HEK293T (cell line): ENCODE measurements around the gene CCDC120.

Source experiments
- BHLHE40 ChIP-seq: fragments of 450-650 bp; IDR thresholded peaks from 2 replicates; pipeline ENCODE4 v1.6.1; 2016; ENCODE audit warnings: mild to moderate bottlenecking, moderate library complexity, borderline replicate concordance
- ELF4 ChIP-seq: fragments of 450-650 bp; IDR thresholded peaks from 2 replicates; pipeline ENCODE4 v1.6.1; 2017; ENCODE audit warnings: antibody characterized with exemption
- FOXM1 ChIP-seq: fragments of 450-650 bp; IDR thresholded peaks from 2 replicates; pipeline ENCODE4 v1.6.1; 2017; ENCODE audit warnings: mild to moderate bottlenecking, borderline replicate concordance
- HDGF ChIP-seq: fragments of 450-650 bp; IDR thresholded peaks from 2 replicates; pipeline ENCODE4 v1.6.1; 2017; ENCODE audit warnings: antibody characterized with exemption, borderline replicate concordance
- L3MBTL2 ChIP-seq: fragments of 450-650 bp; conservative IDR thresholded peaks from 2 replicates; pipeline ENCODE4 v1.6.1; 2016; ENCODE audit warnings: mild to moderate bottlenecking
- PKNOX1 ChIP-seq: fragments of 450-650 bp; IDR thresholded peaks from 2 replicates; pipeline ENCODE4 v1.6.1; 2016
- SP1 ChIP-seq: fragments of 450-650 bp; IDR thresholded peaks from 2 replicates; pipeline ENCODE4 v1.6.1; 2017
- SUZ12 ChIP-seq: fragments of 450-650 bp; IDR thresholded peaks from 2 replicates; pipeline ENCODE4 v1.6.1; 2016; ENCODE audit warnings: mild to moderate bottlenecking
- ZNF384 ChIP-seq: fragments of 450-650 bp; IDR thresholded peaks from 2 replicates; pipeline ENCODE4 v1.6.1; 2016

DNA sequence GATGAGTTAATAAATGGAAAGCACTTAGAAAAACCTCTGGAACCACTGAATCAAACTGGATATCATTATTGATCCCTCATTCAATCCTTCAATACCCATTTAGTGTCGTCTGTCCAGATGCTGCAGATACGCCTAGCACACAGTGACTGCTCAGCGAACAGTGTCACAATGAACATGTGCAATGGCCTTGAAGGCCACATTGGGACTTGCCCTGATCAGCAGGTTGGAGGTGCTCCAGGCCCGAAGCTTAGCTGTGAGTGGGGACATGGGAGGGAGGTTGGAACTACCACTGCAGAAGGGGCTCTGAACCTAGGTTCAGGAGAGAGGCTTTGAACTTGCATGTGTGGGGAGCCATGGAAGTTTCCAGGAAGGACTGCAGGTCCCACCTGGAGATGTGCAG is 47.5 kb downstream of the CCDC120 start:
- TF ChIP-seq PKNOX1 (no peak), FOXM1 (no peak), HDGF (no peak), SP1 (no peak), ELF4 (no peak), BHLHE40 (no peak), ZNF384 (no peak), SUZ12 (no peak), L3MBTL2 (no peak)
